ENCODE measurements around the gene YBX3.
"Not testable (repeated sequence)": the region's sequence is repeated elsewhere in the genome, so short reads cannot be mapped to it uniquely, and the experiment has no call there.

YBX3 gene

DNA sequence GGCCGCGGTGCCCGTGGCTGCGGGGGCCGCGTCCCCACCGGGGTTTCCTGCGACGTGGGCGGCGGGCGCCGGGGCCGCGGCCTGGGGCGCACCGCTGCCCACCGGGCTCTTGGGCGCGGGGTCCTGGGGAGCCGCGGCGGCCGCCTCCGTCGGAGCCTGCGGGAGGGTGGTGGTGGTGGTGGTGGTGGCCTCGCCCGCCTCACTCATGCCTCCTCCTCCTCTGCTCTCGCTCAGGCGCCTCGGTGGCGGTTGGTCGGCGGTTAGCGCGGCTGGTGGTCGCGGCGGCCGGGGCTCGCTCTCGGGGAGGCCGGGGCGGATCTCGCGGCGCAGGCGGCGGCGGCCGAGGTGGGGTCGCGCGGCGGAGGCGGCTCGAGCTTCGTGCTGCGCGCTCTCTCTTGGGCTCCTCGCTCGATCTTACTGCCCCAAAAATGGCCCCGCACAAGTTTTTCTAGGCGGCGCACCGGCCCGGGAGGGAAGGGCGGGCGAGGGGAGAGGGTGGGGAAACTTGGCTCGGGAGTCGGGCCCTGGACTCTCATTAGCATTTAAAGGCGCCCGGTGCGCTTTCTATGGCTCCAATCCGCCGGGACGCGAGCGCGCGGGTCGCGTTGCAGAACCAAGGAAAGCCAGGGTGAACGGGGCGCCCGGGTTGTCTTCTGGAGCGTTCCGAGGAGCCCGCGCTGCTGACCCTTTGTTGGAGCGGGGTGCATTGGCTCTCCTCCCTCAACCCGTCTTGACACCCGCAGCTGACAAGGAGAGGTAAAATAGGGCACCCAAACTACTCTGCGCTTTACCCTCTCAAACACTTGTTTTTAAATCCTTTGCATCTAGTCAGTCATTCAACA, at the start of gene YBX3:
TSS of gene YBX3 (minus strand) at position 419 of the 842 bp plus-strand sequence. CDS start at position 207, 212 bp downstream.
- peak; percentile 65 for DNase-seq

DNA sequence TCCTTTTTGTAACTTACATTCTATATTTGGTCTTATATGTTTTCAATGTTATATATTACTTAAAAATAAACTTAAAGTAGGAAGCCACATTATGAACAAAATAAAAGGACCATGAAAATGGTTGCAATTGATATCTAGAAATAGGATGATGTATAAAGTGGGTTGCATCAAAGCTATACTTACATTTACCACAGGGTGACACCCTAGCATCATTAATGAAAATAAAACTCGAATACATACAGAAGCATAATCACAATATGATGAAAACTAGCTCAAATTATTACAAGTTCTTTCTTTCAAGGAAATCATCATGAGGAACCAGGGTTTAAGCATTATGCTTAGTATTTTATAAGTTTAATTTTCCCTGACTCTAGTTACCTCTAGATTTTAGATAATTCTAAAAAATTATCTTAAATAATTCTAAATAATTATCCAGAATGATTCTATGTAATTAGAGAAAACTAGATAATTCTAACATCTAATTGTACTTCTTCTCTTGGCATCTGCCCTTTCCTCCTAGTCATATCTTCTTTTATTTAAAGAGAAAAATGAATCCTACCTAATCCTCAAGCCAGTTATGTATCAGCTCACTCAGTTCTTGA, 48.1 kb upstream of the YBX3 start:
- DNase-seq: no peak

DNA sequence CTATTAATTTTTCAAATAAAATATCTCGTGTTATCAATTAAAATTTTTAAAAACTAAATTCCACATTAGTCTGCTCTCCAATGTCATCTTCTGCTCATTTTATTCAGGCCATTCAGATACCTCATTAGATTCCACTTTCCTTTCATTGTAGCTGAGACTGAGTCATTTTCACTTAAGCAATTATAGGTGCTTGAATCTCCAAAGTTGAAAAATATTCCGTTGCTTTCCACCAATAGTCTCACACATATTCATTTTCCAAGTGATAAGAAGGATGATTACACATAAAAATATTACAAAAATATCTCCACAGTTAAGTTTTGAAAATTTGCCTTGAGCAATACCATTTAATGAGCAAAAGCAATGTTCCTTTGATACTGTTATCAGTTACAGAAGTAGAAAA, 36.5 kb upstream of the YBX3 start:
- no peak for DNase-seq

DNA sequence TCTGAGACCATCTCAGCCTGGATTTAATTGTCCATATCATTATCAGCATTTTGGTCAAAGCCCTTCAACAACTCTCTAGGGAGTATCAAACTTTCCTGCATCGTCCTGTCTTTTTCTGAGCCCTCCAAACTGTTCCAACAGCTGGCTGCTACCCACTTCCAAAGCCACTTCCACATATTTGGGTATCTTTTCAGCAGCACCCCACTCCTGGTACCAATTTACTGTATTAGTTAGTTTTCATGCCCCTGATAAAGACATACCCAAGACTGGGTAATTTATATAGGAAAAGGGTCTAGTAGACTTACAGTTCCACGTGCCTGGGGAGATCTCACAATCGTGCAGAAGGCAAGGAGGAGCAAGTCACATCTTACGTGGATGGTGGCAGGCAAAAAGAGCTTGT, 33.1 kb upstream of the YBX3 start:
- DNase-seq: no peak

DNA sequence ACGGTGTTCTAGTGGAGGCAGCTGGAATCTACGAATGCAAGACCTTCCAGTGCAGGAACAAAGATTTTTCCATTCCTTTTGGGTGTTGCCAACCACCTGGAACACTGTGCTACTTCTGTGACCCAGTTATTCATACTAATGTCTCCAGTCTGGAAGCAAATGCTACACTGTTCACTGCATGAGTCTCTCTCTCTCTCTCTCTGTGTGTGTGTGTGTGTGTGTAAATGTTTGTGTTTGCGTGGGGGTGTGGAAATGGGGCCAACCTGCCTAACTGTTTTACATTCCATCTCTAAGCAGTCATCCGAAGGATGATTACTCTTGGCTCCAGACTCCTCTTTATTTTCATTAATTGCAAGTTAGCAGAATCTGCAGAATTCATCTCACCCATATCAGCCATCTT, 29.9 kb upstream of the YBX3 start:
- no peak for DNase-seq

DNA sequence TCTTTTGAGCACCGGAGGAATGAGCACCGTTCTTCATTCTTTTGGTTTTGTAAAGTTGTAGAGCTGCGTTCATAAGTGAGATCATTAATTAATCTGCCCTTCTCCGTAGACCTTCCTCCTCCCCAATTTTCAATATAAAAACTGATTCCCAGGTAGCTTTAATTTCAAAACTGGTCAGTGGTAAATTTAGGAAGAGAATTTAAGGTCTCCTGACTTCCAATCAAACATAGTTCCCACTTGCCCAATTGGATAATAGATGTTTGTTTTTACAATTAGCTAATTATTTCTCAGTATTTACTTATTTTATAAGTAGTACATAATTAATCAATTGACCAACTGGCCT, 27.2 kb upstream of the YBX3 start:
- DNase-seq: no peak

DNA sequence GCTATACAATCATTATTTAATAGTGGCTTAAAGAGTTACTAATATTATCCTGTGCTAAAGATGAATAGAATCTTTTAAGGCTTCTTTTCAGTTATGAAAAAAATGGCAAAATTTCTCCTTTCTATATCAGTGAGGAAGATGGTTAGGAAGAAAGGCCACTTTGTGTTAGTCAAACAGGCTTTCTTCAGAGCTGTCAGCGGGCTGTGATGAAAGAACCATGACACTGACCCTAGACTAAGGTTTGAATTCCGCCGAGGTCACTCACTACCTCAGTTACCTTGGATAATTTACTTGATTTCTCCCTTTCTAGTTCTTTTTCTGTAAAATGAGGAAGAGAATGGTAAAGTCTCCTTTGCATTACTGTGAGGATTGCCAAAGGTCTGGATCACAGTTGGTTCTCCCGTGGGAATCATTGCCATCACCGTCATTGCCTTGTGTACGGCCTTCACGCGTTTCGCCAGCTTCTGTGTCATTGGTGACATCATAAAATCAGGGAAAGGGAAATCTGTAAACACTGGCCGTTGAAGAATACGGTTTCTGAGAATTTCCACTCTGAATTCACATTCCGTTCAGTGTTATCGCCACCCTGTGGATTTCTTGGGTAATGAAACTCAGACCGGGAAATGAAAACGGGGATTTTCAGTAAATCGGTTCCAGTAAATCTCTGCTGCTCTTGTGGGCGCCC, 26.7 kb upstream of the YBX3 start:
- DNase-seq: peak; percentile 70

DNA sequence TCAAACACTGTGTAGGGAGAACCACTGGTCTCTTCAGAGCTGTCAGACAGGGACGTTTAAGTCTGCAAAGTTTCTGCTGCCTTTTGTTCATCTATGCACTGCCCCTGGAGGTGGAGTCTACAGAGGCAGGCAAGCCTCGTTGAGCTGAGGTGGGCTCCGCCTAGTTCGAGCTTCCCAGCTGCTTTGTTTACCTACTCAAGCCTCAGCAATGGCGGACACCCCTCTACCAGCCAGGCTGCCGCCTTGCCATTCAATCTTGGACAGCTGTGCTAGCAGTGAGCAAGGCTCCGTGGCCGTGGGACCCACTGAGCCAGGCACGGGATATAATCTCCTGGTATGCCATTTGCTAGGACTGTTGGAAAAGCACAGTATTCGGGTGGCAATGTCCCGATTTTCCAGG, 24.6 kb upstream of the YBX3 start:
- DNase-seq: no peak

DNA sequence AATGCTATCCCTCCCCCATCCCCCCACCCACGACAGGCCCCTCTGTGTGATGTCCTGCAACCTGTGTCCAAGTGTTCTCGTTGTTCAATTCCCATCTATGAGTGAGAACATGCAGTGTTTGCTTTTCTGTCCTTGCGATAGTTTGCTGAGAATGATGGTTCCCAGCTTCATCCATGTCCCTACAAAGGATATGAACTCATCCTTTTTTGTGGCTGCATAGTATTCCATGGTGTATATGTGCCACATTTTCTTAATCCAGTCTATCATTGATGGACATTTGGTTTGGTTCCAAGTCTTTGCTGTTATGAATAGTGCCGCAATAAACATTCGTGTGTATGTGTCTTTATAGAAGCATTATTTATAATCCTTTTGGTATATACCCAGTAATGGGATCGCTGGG, 20.3 kb upstream of the YBX3 start:
- not testable (repeated sequence) for DNase-seq

DNA sequence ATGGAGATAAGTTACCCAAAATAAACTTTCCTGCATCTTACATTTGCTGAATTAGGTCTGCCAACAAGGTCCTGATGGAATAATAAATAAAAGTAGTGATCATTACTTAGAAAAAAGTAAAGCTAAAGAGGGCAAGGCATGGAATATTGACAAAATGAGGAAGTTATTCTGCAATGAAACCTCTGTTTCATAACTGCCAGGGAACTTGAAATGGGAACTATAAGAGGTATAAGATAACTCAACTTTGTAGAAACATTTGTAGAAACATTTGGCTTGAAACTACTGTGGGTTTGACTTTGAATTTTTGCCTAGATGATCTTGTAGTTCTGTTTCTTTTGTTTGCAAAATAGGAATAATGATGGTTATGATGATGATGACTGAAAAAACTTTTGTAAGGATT, 18.7 kb upstream of the YBX3 start:
- DNase-seq: no peak

DNA sequence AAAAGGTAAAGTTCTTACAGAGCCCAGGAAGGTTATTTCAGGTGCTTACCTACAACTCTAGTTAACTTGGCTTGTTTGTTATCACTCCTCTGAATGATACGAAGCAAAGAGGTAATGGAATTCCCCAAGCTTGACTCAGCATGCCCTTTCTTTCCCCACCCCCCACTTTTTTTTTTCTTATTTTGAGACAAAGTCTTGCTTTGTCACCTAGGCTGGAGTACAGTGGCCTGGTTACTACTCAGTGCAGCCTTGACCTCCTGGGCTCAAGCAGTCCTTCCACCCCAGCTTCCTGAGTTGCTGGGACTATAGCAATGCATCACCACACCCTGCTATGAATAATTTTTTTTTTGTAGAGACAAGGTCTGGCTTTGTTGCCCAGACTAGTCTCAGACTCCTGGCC, 17.1 kb upstream of the YBX3 start:
- DNase-seq: no peak

DNA sequence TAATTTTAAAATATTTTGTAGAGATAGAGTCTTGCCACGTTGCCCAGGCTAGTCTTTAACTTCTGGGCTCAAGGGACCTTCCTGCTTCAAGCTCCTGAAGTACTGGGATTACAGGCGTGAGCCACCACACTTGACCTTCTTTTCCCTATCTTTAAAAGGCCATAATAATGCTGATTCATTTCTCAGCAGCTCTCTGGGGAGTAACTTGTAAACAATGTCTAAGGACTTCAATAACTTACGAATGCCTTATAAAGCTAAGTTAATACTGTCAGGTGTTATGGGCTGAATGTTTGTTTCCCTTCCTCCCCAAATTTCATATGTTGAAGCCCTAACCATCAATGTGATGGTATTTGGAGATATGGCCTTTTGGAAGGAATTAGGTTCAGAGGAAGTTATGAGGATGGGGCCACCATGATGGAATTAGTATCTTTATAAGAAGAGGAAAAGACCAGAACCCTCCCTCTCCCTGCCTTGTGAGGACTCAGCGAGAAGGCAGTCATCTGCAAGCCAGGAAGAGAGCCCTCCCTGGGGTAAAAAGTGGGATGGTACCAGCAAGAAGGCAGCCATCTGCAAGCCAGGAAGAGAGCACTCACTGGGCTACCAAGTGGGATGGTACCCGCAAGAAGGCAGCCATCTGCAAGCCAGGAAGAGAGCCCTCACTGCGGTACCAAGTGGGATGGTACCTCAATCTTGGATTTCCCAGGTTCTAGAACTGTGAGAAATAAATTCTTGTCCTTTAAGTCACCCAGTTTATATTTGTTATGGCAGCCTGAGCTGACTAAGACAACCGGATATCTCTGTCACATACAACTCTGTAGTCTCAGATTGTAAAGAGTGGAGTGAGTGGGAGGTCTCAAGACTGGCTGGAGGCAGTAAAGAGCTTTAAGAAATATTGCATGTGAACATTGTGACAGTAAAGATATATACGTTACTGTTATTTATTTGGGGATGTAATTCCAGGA, 16.3 kb upstream of the YBX3 start:
- DNase-seq: no peak

DNA sequence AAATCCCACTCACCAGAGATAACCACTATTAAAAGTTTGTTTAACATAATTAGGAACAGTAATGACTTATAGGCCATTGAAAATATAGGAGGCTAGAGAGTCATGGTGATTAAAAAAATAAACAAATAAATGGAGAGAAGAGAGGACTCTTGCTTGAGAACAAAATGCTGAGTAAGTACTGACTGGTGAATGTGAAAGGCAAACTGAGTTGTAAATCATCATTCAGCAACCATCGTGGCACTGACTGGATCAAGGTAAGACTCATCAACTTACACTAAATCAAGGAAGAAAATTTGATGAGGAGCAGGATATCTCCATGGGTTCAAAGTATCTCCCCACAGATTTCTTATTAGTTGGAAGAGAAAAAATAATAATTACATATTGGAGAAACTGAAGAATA, 14.1 kb upstream of the YBX3 start:
- DNase-seq: no peak

DNA sequence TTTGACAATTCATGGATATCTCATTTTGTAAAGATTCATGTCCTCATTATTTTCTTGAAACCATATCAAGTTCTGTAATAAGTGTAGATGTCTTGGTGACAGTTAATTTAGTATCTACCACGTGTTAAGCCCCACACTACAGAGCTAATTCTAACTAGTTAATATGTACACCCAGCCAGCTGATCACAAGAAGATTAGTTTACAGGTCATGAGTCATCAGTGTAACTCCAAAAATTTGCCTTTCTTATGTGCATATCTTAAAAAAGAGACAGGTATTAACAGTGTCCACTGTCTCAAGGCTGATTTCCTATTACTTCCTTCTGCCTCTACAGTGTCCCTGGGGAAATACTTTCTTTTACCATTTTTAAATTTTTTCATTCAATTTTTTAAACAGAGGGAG, 13.3 kb upstream of the YBX3 start:
- no peak for DNase-seq

DNA sequence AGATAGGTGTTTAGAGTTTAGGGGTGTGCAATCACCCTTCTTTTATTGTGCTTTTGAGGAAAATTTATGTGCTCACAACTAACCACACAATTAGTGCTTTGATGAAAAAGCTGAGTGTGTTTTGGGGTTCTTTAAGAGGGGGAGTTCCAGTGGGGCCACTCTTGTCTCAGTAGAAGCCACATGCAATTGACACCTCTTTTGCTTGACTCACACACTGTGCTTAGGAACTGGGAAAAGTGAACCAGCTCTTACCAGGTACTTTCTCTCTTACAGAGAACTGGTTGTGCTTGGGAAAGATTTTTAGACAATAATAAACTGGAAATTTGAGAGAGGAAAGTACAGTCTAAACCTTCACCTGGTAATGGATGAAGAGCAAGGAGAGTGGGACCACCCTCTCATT, 12.3 kb upstream of the YBX3 start:
- no peak for DNase-seq

DNA sequence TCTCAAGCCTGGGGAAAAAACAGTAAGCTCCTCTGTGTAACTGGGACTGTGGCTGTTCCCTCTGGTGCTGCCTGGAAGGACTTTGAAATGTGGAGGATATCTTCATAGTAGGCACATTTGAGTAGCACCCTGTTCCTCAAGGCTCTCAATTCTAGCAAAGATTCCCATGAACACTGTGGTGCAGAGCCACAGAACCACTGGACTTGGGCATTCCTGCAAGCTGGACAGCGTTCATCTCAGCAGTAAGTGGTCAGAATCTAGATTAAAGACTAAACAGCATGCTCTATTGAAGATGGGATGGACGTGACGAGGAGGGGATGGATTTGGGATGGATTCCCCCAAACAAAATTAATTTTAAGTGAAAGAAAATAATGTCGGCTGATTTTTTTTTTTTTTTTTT, 9.4 kb upstream of the YBX3 start:
- DNase-seq: no peak

DNA sequence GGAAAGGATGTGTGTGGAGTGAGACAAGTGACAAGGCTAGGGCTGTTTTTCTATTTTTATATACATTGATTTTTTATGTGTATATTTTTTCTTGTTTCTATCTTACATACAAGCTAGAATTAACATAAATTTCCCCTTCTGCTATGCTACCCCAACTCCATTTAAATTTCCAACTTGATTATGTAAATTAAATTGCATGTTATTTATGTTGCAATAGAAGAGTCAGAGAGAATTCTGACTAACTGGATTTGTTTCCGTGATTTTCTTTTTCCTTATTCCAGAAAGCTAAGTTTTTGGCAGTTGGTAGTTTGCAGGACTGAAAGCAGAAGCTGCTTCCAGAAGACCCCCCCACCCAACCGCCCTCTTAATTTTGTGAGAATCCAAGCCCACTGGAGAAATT, 8.9 kb upstream of the YBX3 start:
- no peak for DNase-seq

DNA sequence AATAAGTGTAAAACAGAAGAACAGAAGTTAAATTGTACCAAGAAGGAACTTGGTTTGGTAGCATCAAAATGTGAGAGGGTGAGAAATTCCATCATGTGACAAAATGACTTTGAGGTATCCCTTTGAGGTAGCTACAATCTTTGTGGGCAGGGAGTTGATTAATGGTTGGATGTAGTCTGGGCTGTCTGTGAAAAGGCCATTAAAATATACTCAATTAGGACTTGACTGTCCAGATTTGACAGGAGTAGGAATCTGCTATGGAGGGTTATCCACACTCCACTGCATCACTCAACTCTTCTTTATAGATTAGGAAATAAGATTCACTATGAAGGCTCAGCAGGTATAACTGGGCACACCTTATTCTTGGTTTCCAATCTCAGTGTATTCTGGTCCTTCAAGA, 7.4 kb upstream of the YBX3 start:
- DNase-seq: no peak

DNA sequence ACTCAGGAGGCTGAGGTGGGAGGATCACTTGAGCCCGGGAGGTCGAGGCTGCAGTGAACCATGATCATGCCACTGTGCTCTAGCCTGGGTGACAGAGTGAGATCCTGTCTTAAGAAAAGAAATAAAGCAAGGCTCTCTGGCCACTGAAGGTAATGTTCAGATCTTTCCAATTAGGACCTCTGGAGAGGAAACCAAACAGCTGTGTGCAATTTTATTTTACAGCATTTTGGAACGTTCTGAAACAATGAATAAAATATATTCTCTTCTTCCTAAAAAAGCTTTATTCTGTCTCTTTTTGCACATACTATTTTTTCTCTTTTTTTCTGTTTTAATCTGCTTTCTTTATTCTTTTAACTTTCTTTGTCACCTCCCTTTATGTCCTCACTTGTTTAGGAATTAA, 5.0 kb upstream of the YBX3 start:
- DNase-seq: no peak

DNA sequence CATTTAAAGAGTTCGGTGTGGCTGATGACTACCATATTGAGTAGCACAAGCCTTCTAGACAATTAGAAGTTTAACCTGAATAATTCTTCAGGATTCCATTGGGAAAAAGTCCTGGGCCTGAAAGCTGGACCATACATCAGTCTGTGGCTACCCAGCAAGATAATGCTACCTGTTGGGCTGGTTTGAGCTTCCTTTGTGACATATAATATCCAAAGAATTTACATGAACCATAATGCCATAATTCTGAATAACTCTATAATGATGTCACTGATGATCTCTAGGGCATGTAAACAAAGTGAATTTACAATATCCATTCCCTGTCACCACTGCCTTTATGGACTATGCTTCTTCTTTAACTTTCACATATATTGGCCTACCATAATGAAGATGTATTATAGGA, 3.8 kb upstream of the YBX3 start:
- no peak for DNase-seq

DNA sequence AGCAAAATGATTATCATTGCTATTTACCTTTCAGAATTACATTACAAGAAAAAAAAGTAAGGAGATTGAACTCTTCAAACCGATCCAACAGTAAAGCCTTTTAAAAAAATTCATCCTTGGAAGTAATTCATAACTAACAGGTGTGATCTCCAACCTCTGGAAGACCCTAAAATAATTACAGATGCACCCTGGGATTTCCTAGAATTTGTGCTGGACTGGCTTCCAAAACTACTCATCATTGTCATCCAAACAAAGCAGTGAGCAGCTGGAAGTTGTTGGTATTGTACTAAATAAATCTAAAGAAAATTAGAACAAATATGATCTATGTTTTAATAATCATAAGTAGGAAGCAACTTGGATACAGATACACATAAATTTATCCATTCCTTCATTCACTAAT, 1.9 kb upstream of the YBX3 start:
- no peak for DNase-seq

DNA sequence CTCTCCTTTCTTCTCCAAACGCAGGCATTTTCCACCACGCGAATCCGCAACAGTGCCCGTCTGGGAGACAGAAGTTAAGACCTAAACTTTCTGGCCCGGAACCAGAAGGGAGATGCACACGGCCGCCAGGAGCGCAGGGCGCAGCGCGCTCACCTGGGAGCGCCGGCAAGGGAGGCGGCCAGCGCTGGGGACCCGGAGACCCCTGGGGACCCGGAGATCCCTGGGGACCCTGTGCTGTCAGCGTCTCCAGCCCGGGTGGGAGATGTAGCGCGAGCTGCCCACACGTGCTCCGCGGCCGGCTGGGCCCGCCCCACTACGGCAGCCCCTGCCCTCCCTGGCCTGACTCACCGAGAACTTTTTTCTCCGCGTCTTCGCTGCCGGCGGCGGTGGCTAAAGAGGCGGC, 620 bp downstream of the YBX3 start:
- DNase-seq: peak; percentile 62

All from NCI-H526 treated with DMSO at 0.1 percent for 48 hours (cell line).